Hepatocyte (in vitro differentiated cells): Measurements from ENCODE around the gene DAAM1. TPM values are rescaled to one million over a fixed set of nuclear protein-coding genes. Genes with fewer than 3 reads are reported as not detected.

Experiments used
- DNase-seq: peaks from one replicate; pipeline ENCODE4 v3.0.0-alpha.2; 2016; ENCODE audit warnings: low spot score
- H2AFZ ChIP-seq: fragments of 200-600 bp; sonication (generic); 2 replicates; pipeline ENCODE4 v1.6.0; 2016; ENCODE audit warnings: antibody characterized with exemption, mild to moderate bottlenecking
- H3K27ac ChIP-seq: fragments of 200-600 bp; sonication (generic); 2 replicates; pipeline ENCODE4 v1.5.1; 2016; ENCODE audit warnings: mild to moderate bottlenecking
- H3K27me3 ChIP-seq: fragments of 200-600 bp; sonication (generic); 2 replicates; pipeline ENCODE4 v1.6.1; 2016
- H3K36me3 ChIP-seq: fragments of 200-600 bp; sonication (generic); replicated peaks from 2 replicates; pipeline ENCODE4 v1.5.1; 2016; ENCODE audit warnings: low read depth; ENCODE audit not compliant: insufficient read depth
- H3K4me1 ChIP-seq: fragments of 200-600 bp; sonication (generic); 2 replicates; pipeline ENCODE4 v1.5.1; 2016; ENCODE audit warnings: mild to moderate bottlenecking, moderate library complexity; ENCODE audit not compliant: insufficient read depth
- H3K4me2 ChIP-seq: fragments of 200-600 bp; sonication (generic); 2 replicates; pipeline ENCODE4 v1.6.0; 2016
- H3K4me3 ChIP-seq: fragments of 200-600 bp; sonication (generic); 2 replicates; pipeline ENCODE4 v1.5.1; 2016; ENCODE audit warnings: mild to moderate bottlenecking
- H3K79me2 ChIP-seq: fragments of 200-600 bp; sonication (generic); 2 replicates; pipeline ENCODE4 v1.6.0; 2017; ENCODE audit warnings: mild to moderate bottlenecking
- H3K9me2 ChIP-seq: fragments of 200-600 bp; sonication (generic); replicated peaks from 2 replicates; pipeline ENCODE4 v1.6.0; 2017; ENCODE audit warnings: mild to moderate bottlenecking; ENCODE audit not compliant: insufficient read depth
- H3K9me3 ChIP-seq: fragments of 200-600 bp; sonication (generic); 2 replicates; pipeline ENCODE4 v1.5.1; 2016; ENCODE audit warnings: low read depth, mild to moderate bottlenecking
- H4K20me1 ChIP-seq: fragments of 200-600 bp; sonication (generic); 2 replicates; pipeline ENCODE4 v1.6.0; 2016; ENCODE audit warnings: mild to moderate bottlenecking; ENCODE audit not compliant: insufficient read depth, poor library complexity, severe bottlenecking
- CTCF ChIP-seq: fragments of 200-600 bp; sonication (generic); IDR thresholded peaks from 2 replicates; pipeline ENCODE4 v1.5.1; 2016; ENCODE audit warnings: antibody characterized with exemption, mild to moderate bottlenecking; ENCODE audit not compliant: poor library complexity
- EZH2 ChIP-seq: fragments of 200-600 bp; sonication (generic); IDR thresholded peaks from 2 replicates; pipeline ENCODE4 v1.6.1; 2016; ENCODE audit warnings: antibody characterized with exemption, mild to moderate bottlenecking, borderline replicate concordance
- EZH2phosphoT487 ChIP-seq: fragments of 200-600 bp; sonication (generic); IDR thresholded peaks from one replicate; pipeline ENCODE4 v1.6.1; 2018; ENCODE audit warnings: antibody characterized with exemption, mild to moderate bottlenecking, low read depth, moderate library complexity; ENCODE audit not compliant: unreplicated experiment, severe bottlenecking
- WGBS: methylation state at CpG from one replicate; pipeline ENCODE4 v1.1.6; 2016; ENCODE audit warnings: low lambda C conversion rate; ENCODE audit errors: missing lambda C conversion rate; 5-methylcytosine and 5-hydroxymethylcytosine counted together
- polyA plus RNA-seq: library from polyadenylated mRNA; unstranded; fragments of >200 nt; fragmentation: Nextera tagmentation; extraction: Ambion mirVana; gene quantifications from 2 replicates; pipeline ENCODE4 v1.2.1, GENCODE V29; 2016
- total RNA-seq: library from RNA; depleted of rRNA; stranded (reverse); fragments of >200 nt; gene quantifications from 2 replicates; pipeline ENCODE4 v1.2.3, GENCODE V29; 2014

Gene DAAM1
- total and polyA plus RNA-seq, 2 experiments from 2014 or later, result 21.6 to 23.7 TPM

GRCh38 chr14:59374048-59374447 is 185.6 kb downstream of the DAAM1 start:
- no peak for DNase-seq
- no peak overlapping the region for H3K27ac ChIP-seq
- H4K20me1 ChIP-seq, result no peaks in the 10 kb centered on the region
- no peak overlapping the region for H3K4me3 ChIP-seq
- no peaks in the 10 kb centered on the region for H3K9me2 ChIP-seq
- no peak overlapping the region for H2AFZ ChIP-seq
- 90% methylated on average over 3 of the region's 3 CpGs for WGBS
- H3K36me3 ChIP-seq, result no peaks in the 10 kb centered on the region
- no peaks in the 10 kb centered on the region for H3K79me2 ChIP-seq
- no peak overlapping the region for H3K4me2 ChIP-seq
- no peaks in the 10 kb centered on the region for H3K27me3 ChIP-seq
- peaks cover 8% of the 10 kb centered on the region for H3K4me1 ChIP-seq
- no peak for TF ChIP-seq CTCF
- TF ChIP-seq EZH2phosphoT487, result no peak
- TF ChIP-seq EZH2, result no peak
- H3K9me3 ChIP-seq, result no peaks in the 10 kb centered on the region

GRCh38 chr14:59376686-59377085 is 188.2 kb downstream of the DAAM1 start:
- H3K4me2 ChIP-seq, result no peak overlapping the region
- no peak overlapping the region for H3K4me3 ChIP-seq
- no peaks in the 10 kb centered on the region for H3K9me3 ChIP-seq
- H4K20me1 ChIP-seq, result no peaks in the 10 kb centered on the region
- H3K9me2 ChIP-seq, result no peaks in the 10 kb centered on the region
- no peaks in the 10 kb centered on the region for H3K27me3 ChIP-seq
- no peaks in the 10 kb centered on the region for H3K79me2 ChIP-seq
- no peak overlapping the region for H2AFZ ChIP-seq
- peaks cover 8% of the 10 kb centered on the region for H3K4me1 ChIP-seq
- WGBS, result 95% methylated on average over 3 of the region's 3 CpGs
- no peaks in the 10 kb centered on the region for H3K36me3 ChIP-seq
- TF ChIP-seq CTCF (no peak), EZH2phosphoT487 (no peak), EZH2 (no peak)
- DNase-seq, result no peak
- no peak overlapping the region for H3K27ac ChIP-seq

- Histone ChIP-seq H2AFZ (no peak overlapping the region), H3K9me2 (no peaks in the 10 kb centered on the region), H3K9me3 (no peaks in the 10 kb centered on the region), H3K4me2 (no peak overlapping the region), H3K4me3 (no peak overlapping the region), H3K27me3 (no peaks in the 10 kb centered on the region), H4K20me1 (no peaks in the 10 kb centered on the region), H3K36me3 (no peaks in the 10 kb centered on the region), H3K79me2 (no peaks in the 10 kb centered on the region), H3K4me1 (peaks cover 8% of the 10 kb centered on the region), H3K27ac (no peak overlapping the region)
- DNase-seq, result no peak
- WGBS, result 40% methylated on average over 3 of the region's 3 CpGs
- no peak for TF ChIP-seq CTCF
- TF ChIP-seq EZH2phosphoT487, result no peak
- no peak for TF ChIP-seq EZH2
Measured at GRCh38 chr14:59377491-59377890, 189.0 kb downstream of the DAAM1 start.
